Stimulated activated CD4-positive, alpha-beta T cell treated with anti-CD3 and anti-CD28 coated beads, Interleukin-4, amount 100 ng/mL, for 4 hours (primary cell): ENCODE data around the gene HMG20A.
"Not testable (repeated sequence)": the region's sequence is repeated elsewhere in the genome, so short reads cannot be mapped to it uniquely, and the experiment has no call there.

ENCODE experiments used
- DNase-seq, 2 experiments: peaks; one replicate each; pipeline ENCODE4 v3.0.0-alpha.2; 2020

HMG20A gene

GRCh38 chr15:77409259-77410156 is 11.2 kb upstream of the HMG20A start:
- no peak for DNase-seq

DNA sequence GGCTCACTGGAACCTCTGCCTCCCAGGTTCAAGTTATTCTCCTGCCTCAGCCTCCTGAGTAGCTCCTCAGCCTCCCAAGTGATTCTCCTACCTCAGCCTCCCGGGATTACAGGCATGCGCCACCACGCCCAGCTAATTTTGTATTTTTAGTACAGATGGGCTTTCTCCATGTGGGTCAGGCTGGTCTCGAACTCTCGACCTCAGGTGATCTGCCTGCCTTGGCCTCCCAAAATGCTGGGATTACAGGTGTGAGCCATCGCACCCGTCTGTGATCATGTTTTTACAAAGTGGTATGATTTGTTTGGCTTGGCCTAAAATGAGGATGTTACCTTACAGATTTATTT is 10.6 kb upstream of the HMG20A start:
- not testable (repeated sequence) for DNase-seq

DNA sequence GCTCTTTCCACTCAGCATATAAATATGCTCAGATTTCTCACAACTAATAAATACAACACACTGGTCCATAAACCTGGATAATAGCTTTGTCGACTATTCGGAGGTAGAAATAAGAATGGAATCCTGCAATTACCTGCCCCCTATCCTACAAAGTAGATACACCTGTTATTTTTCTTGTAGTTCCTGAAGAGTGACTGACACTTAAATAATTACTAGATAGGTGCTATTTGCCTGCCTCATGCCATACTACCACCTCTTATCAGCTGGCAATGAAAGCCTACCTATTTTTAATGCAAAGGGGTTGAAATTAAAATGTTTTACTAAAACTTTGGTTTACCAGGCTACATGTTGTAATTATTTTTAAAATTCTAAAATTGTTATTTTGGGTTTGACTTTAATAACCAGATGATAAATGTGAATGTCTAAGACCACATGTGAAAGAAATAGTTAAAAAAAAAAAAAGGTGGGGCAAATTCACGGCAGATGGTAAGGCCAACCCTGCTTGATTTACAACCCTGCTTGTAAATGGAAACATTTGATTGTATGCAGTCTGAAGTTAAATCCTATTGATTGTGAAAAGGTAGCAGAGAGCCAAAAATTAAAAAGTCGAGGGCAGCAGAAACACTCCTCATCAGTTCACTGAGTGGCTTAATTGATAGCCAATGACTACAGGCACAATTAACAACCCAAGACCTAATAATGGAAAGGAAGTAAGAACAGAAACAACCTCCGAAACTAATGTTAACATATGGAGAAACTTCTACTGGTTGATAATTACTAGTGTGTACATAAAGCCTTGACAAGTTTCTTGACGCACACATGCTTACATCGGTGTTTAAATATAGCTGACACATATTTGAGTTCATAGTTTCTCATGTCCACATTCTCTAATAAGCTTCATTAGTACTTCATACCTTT is 9.7 kb upstream of the HMG20A start:
- no peak for DNase-seq

GRCh38 chr15:77411619-77411976 is 9.1 kb upstream of the HMG20A start:
- no peak for DNase-seq

DNA sequence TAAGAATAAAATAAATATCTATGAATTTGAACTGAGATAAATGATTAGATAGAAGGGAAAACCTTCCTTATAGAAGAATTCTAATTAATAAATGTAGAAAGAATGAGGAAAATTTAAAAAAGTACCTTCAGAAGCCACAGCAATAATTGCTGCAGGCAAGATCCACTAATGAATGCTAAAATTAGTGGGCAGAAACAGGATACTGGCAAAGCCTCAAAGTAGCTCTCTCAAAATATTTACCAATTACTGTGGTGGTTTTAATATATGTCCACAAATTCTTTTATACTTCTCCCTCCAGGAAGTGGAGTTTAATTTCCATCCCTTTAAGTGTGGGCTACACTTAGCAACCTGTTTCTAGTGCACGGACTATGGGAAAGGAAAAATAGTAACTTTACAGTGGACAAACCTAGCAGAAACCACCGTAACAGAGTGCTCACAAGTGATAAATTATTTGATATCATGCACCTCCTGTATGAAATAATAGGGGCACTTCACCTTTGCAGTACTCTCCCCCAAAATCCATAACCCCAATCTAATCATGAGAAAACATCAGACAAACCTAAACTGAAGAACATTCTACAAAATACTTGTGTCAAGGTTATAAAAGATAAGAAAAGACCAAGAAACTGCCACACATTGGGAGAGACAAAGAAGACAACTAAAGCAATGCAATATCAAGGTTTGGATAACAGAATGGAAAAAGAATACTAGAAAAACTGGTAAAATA is 7.6 kb upstream of the HMG20A start:
- DNase-seq, result no peak

- no peak for DNase-seq
Observed at GRCh38 chr15:77413699-77414349, 6.9 kb upstream of the HMG20A start.

DNA sequence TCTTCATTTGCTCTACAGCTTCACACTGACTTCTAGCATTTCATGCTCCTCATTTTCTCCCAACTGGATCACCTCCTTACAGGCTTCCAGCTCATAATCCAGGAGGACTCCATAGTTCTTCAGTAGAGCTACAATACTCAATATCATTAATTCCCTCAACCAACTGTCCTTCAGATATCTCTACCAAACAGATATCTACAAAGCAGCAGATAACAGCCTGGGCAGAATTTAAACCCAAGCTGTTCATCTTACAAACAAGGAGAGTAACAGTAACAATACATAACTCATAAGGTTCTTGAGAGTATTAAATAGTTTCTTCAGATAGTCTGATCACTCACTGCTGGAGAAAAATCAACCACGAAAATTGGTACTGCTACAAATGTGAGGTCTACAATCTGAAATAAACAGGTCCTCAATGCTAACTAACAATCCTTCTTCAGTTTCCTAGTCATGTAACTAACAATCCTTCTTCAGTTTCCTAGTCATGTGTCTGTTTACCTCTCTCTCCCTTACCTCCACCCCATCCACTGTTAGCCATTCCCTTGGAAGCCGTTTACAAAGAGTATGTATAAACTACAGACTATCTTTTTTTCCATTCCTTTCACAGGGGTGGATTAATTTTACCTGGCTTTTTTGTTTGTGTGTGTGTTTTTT is 5.8 kb upstream of the HMG20A start:
- no peak for DNase-seq

DNA sequence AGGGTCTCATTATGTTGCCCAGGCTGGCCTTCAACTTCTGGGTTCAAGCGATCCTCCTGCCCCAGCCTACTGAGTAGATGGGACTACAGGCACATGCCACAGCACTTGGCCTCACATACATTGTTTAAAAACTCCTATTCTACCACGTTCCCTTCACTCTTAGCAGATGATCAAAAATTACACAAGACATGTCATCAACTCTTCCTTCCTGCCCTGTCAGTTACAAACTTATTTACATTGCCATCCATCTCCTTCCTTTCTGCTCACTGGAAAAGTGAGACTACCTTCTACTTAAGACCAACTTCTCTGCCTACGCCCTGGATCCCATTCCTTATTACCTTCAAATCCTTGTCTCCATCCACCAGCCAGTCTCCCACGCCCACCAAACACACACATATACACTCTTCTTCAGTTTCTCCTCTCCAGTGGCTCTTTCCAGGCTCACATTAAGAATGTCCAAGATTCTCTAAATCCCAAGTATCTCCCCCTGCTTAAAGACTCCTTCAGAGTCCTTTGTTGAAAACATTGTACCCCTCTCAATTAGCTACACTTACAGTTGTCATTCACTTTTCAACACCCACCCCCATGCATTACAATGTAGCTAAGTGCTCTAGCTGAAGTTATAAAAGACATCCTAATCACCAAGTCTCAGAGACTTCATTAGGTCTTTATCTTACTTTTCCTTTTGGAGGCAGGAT is 5.1 kb upstream of the HMG20A start:
- no peak for DNase-seq

DNA sequence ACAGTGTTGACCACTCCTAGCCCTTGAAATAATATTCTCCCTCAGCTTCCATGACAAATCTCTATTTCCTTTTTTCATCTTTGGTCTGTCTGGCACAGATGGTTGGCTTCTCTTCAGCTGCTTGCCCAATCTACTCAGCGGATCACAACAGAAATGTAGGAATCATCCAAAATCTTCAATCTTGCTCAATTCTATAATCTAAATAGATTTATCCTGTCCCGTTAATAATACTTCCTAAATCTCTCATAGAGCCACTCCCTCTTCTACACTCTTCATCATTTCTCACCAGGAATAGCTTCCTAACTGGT is 4.6 kb upstream of the HMG20A start:
- DNase-seq, result no peak

DNA sequence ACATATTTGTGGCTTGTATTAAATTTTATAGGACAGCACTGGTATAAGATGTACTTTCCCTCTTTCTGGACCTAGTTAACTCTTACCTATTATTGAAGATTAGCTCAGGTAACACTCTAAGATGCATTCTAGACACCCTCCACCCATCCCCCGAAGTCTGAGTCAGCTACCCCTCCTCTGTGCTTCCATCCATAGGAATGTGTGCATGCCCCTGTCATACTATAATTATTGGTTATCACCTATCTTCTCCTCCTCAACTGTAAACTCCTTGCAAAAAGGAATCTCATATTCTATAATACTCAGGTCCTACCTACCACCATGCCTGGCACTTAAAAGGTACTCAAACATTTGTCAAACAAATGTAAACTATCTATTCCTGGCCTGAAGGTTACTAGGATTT is 3.7 kb upstream of the HMG20A start:
- DNase-seq, result no peak

GRCh38 chr15:77417602-77418001 is 3.1 kb upstream of the HMG20A start:
- no peak for DNase-seq

DNA sequence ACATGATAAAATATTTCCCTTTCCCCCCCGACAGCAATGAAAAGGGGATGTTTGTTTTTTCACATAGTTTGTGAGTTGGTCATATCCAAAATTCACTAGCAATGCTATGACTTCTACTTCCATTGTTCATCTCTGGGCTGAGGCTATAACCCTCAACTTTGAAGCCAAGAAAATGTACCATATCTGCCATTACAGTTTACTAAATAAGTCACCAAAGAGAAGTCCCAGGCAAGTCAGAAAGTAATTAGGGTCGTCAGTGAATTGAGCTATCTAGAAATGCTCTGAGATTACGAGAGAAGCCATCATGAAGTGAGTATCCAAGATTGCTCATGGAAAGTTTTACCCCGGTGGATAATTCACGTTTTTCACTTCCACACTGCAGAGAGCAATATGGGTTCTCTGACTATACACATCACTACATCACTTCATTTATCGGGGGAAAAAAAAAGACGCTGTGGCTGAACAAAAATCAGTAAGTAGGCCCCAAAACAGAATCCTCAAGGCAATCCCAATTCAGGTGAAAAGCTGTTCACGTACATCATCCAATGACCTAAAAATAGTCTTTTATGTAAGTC is 2.2 kb upstream of the HMG20A start:
- DNase-seq, result no peak

- peak; percentile 48 to 72 for DNase-seq
Observed at GRCh38 chr15:77418966-77419835, 1.5 kb upstream of the HMG20A start.

DNA sequence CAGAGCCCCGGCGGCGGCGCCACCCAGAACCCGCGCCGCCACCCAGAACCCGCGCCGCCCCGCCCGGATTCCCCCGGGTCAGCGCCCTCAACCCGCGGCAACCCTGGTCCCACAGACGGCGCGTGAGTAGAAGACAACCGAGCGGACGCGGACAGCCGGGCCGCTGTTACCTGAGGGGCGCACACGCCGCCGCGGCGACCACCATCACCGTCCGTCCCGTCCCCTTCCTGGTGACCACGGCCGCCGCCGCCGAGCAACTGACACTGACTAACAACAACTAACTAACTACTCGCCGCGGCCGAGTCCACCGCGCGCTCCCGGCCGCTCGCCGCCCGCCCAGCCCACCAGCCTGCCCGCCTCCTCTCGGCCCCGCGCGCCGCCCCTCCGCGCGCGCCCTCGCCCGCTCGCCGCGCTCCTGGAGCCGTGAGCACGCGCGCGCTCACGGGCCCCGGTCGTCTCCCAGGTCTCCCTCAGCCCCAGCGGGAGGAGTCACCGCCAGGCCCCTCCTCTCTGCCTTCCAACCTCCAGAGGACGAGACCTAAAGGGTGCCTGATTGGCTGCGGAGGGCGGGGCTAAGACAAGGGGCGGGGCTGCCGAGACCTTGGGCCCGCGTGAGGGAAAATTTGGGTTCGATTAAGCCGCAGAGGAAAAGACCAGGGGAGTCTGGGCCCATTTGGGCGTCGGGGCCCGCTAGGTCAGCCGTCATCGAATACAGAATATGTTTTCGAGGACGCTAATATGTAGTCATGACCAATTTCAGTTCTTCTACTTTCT is 665 bp upstream of the HMG20A start, which contains the start of gene PEAK1:
PEAK1 (minus strand) TSS at position 269 of the 774 bp plus-strand sequence. CDS start 238,178 bp downstream, outside the sequence.
- peak; percentile 100 for DNase-seq

DNA sequence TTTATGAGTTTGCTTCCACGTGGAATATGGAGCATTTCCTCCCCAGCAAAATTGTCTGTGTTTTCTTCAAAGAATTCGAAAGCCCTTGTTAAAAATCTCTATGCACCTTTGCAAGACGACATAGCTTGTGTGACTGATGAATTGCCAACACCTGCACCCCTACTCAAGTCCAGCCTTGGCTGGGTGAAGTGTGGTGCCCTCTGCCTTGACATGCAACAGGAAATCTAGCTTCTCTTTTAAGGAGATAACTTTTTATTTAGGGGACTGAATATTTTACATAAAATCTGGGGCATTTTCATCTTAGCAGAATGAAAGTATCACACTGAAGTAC is 647 bp downstream of the HMG20A start:
- DNase-seq, result no peak

GRCh38 chr15:77425104-77425503 is 4.4 kb downstream of the HMG20A start:
- DNase-seq, result no peak

GRCh38 chr15:77426377-77426776 is 5.7 kb downstream of the HMG20A start:
- no peak for DNase-seq

- DNase-seq, result no peak
Observed at GRCh38 chr15:77426871-77427270, 6.2 kb downstream of the HMG20A start.

- DNase-seq, result no peak
Observed at GRCh38 chr15:77430213-77430612, 9.5 kb downstream of the HMG20A start.

GRCh38 chr15:77430652-77431051 is 10.0 kb downstream of the HMG20A start:
- DNase-seq, result no peak
